K562 (cell line): ENCODE results near the gene TAS2R39. TPM values are rescaled to one million over a fixed set of nuclear protein-coding genes. Genes with fewer than 3 reads are reported as not detected.

Experiments used
- ATAC-seq: fragments of 200-7000 bp; cut with Tn5 transposase; 3 replicates; pipeline ENCODE4 v1.9.1; 2020; ENCODE audit warnings: moderate library complexity
- BruUV-seq: library from RNA; stranded (reverse); fragments of 400-500 nt; replicated peaks from 2 replicates; lab custom pipeline; 2021; lab: Mats Ljungman, UMichigan
- CTCF ChIA-PET: fragments of 300-600 bp; formaldehyde crosslinking; extraction: SDS; loops from one replicate; lab custom pipeline; 2021; ENCODE audit warnings: low intra/inter-chr PET ratio; lab: Yijun Ruan, JAX
- POLR2A ChIA-PET: fragments of 300-600, 350-650 bp; sonication (Branson Sonifier 250); formaldehyde crosslinking; extraction: SDS; loops from one replicate; lab custom pipeline; 2021; ENCODE audit warnings: antibody characterized with exemption, inconsistent platforms; lab: Yijun Ruan, JAX
- DNase-seq, 4 experiments: peaks; one replicate each; pipeline versions ENCODE4 v3.0.0 to v3.0.0-alpha.2; 2011 to 2018; ENCODE audit warnings: low spot score in 3 of 4, mixed read lengths in 3 of 4; ENCODE audit errors: extremely low read depth in 1 of 4
- FAIRE-seq: peaks from 2 replicates; lab custom pipeline; 2011; peaks lifted over from hg19 to GRCh38; lab: Jason Lieb, UNC
- H2AFZ ChIP-seq: 2 replicates; pipeline ENCODE4 v1.6.0; 2011; ENCODE audit warnings: low read depth, low read length, control low read depth, inconsistent platforms
- H3K27ac ChIP-seq: fragments of 200-600 bp; 3 replicates; pipeline ENCODE4 v1.8.0; 2011; ENCODE audit warnings: low read depth, mild to moderate bottlenecking, control low read depth, inconsistent platforms, low read length, moderate library complexity, mixed read lengths; ENCODE audit errors: extremely low read depth
- H3K27me3 ChIP-seq, 2 experiments: fragments of 300-600 bp in 1 of 2; 2 replicates in 1 of 2; 3 replicates in 1 of 2; pipeline versions ENCODE4 v1.6.0 to v1.8.0; 2011; ENCODE audit warnings: inconsistent platforms in 2 of 2, low read length in 2 of 2, mild to moderate bottlenecking in 1 of 2, mixed read lengths in 1 of 2, moderate library complexity in 1 of 2; ENCODE audit not compliant: control insufficient read depth in 2 of 2, insufficient read depth in 2 of 2
- H3K36me3 ChIP-seq: fragments of 300-600 bp; 3 replicates; pipeline ENCODE4 v1.8.0; 2011; ENCODE audit warnings: mild to moderate bottlenecking, low read length, inconsistent platforms; ENCODE audit not compliant: control insufficient read depth, insufficient read depth
- H3K4me1 ChIP-seq, 2 experiments: fragments of 200-600 bp in 1 of 2; replicated peaks in 1 of 2; 2 replicates in 1 of 2; 3 replicates in 1 of 2; pipeline versions ENCODE4 v1.5.1 to v1.8.0; 2011; ENCODE audit warnings: inconsistent platforms in 2 of 2, low read length in 2 of 2, mild to moderate bottlenecking in 1 of 2, mixed read lengths in 1 of 2, moderate library complexity in 1 of 2; ENCODE audit not compliant: control insufficient read depth in 2 of 2, insufficient read depth in 2 of 2
- H3K4me2 ChIP-seq: 2 replicates; pipeline ENCODE4 v1.6.1; 2011; ENCODE audit warnings: low read length, control low read depth, inconsistent platforms, mixed read lengths; ENCODE audit not compliant: insufficient read depth
- H3K4me3 ChIP-seq: fragments of 200-600 bp; sonication (generic), shearing (Covaris generic); 2 replicates; pipeline ENCODE4 v1.5.1; 2016; ENCODE audit warnings: control low read depth, inconsistent platforms
- H3K79me2 ChIP-seq: fragments of 200-600 bp; 3 replicates; pipeline ENCODE4 v1.8.0; 2011; ENCODE audit warnings: low read length, inconsistent platforms; ENCODE audit not compliant: control insufficient read depth, insufficient read depth
- H3K9ac ChIP-seq, 2 experiments: 2 replicates each; pipeline versions ENCODE4 v1.6.0 to v1.6.1; 2011; ENCODE audit warnings: low read depth in 2 of 2, low read length in 2 of 2, control low read depth in 1 of 2, inconsistent platforms in 1 of 2, mild to moderate bottlenecking in 1 of 2, mixed read lengths in 1 of 2; ENCODE audit not compliant: insufficient read depth in 1 of 2
- H3K9me1 ChIP-seq: one replicate; pipeline ENCODE4 v1.6.0; 2011; ENCODE audit warnings: inconsistent platforms, mild to moderate bottlenecking, low read length, moderate library complexity; ENCODE audit not compliant: control insufficient read depth, insufficient read depth
- H3K9me3 ChIP-seq: replicated peaks from 2 replicates; pipeline ENCODE4 v1.5.1; 2011; ENCODE audit warnings: low read depth, low read length, inconsistent platforms; ENCODE audit not compliant: control insufficient read depth, insufficient read depth
- H4K20me1 ChIP-seq: replicated peaks from 2 replicates; pipeline ENCODE4 v1.6.1; 2011; ENCODE audit warnings: low read length, inconsistent platforms, mixed read lengths; ENCODE audit not compliant: control insufficient read depth, insufficient read depth
- CCAR2 ChIP-seq: fragments of 200-400 bp; formaldehyde crosslinking; IDR thresholded peaks from 2 replicates; pipeline ENCODE4 v1.6.1; 2017; ENCODE audit warnings: mild to moderate bottlenecking, low read depth, low read length
- CGGBP1 ChIP-seq: fragments of 250-450 bp; sonication (Bioruptor Pico); IDR thresholded peaks from 2 replicates; pipeline ENCODE4 v1.9.0; 2021; ENCODE audit warnings: mild to moderate bottlenecking
- DEAF1 ChIP-seq: fragments of 450-650 bp; formaldehyde crosslinking; IDR thresholded peaks from 2 replicates; pipeline ENCODE4 v1.4.0; 2020; ENCODE audit warnings: mild to moderate bottlenecking, moderate library complexity
- EHMT2 ChIP-seq: fragments of 450-650 bp; IDR thresholded peaks from 2 replicates; pipeline ENCODE4 v1.6.1; 2018; ENCODE audit warnings: antibody characterized with exemption
- HBP1 ChIP-seq: fragments of 450-650 bp; formaldehyde crosslinking; IDR thresholded peaks from 2 replicates; pipeline ENCODE4 v1.4.0; 2022; ENCODE audit warnings: missing genetic modification characterization
- HINFP ChIP-seq: fragments of 450-650 bp; conservative IDR thresholded peaks from 2 replicates; pipeline ENCODE4 v1.6.1; 2016; ENCODE audit warnings: missing genetic modification characterization, low read depth, mild to moderate bottlenecking, control low read depth, missing compliant biosample characterization
- IRF9 ChIP-seq: fragments of 450-650 bp; IDR thresholded peaks from 2 replicates; pipeline ENCODE4 v1.6.1; 2016; ENCODE audit warnings: missing biosample characterization, missing genetic modification characterization
- PHB2 ChIP-seq: fragments of 450-650 bp; IDR thresholded peaks from 2 replicates; pipeline ENCODE4 v1.6.1; 2017; ENCODE audit warnings: low read depth
- SAFB ChIP-seq: fragments of 200-400 bp; formaldehyde crosslinking; IDR thresholded peaks from 2 replicates; pipeline ENCODE4 v1.6.1; 2017; ENCODE audit warnings: low read depth, low read length, borderline replicate concordance
- TCF7 ChIP-seq: sonication (generic); IDR thresholded peaks from 2 replicates; pipeline ENCODE4 v1.6.1; 2016; ENCODE audit warnings: antibody characterized with exemption, borderline replicate concordance
- TEAD1 ChIP-seq, 2 experiments: fragments of 450-650 bp in 1 of 2; sonication (generic) in 1 of 2; formaldehyde crosslinking; IDR thresholded peaks; 2 replicates each; pipeline versions ENCODE4 v1.4.0 to v1.8.0; 2020 to 2022; ENCODE audit warnings: mild to moderate bottlenecking in 2 of 2, missing genetic modification reagents in 1 of 2
- ZNF146 ChIP-seq: IDR thresholded peaks from one replicate; pipeline ENCODE4 v1.6.1; 2018; ENCODE audit warnings: missing compliant biosample characterization; ENCODE audit not compliant: unreplicated experiment
- WGBS: fragments of 100-300 bp; shearing (Covaris generic); methylation state at CpG from one replicate; pipeline ENCODE4 v1.1.6; 2016; ENCODE audit warnings: low coverage, mixed read lengths; ENCODE audit not compliant: insufficient coverage; ENCODE audit errors: missing lambda C conversion rate; 5-methylcytosine and 5-hydroxymethylcytosine counted together
- in situ Hi-C: fragments of 300-500 bp; cut with MboI; formaldehyde crosslinking; loops from 4 replicates; pipeline ENCODE4 v1.15.0; 2018; ENCODE audit warnings: inconsistent platforms, mixed read lengths
- intact Hi-C: fragments of 100-400 bp; cut with micrococcal nuclease; formaldehyde crosslinking; loops from 2 replicates; pipeline ENCODE4 v1.14.2; 2022
- polyA plus RNA-seq, 8 experiments: library from polyadenylated mRNA; depleted of rRNA in 4 of 8; stranded (reverse) in 5 of 8; unstranded in 3 of 8; fragments of >200 nt; fragmentation: Nextera tagmentation in 2 of 8; fragmentation: Illumina TruSeq in 1 of 8; extraction: Ambion mirVana in 2 of 8; extraction: Trizol in 1 of 8; gene quantifications; 2 replicates each; pipeline versions ENCODE4 v1.2.1 to v1.2.3, GENCODE V29; 2011 to 2014; ENCODE audit warnings: inconsistent platforms in 1 of 8, missing spikeins in 1 of 8
- total RNA-seq, 7 experiments: library from RNA; depleted of rRNA in 6 of 7; stranded (reverse); fragments of >200 nt in 6 of 7; fragmentation: Illumina TruSeq in 2 of 7; extraction: Trizol in 2 of 7; gene quantifications; 2 replicates each; pipeline versions ENCODE4 v1.2.1 to v1.2.3, GENCODE V29; 2011 to 2021; ENCODE audit warnings: low replicate concordance in 1 of 7

The TAS2R39 gene
- total and polyA plus RNA-seq, 9 of the 15 experiments (the other 6 are each of a cell fraction or from before 2014, with no cell fraction given) = not detected

GRCh38 chr7:143199040-143199439 lies 15.8 kb downstream of the TAS2R39 start:
- H2AFZ ChIP-seq = no peak overlapping the region
- no peaks in the 10 kb centered on the region for H3K9me1 ChIP-seq
- ChIA-PET CTCF (no interaction called here), POLR2A (interaction anchor here (0.6 kb wide), 1 partner anchor 24 kb away, joined by 3 read pairs; no protein-coding TSS in a partner anchor)
- H3K27ac ChIP-seq = no peak overlapping the region
- H3K4me1 ChIP-seq = no peaks in the 10 kb centered on the region
- 0 out of 5 replicates have a peak, but pooled peaks cover 0 to 3% of the 10 kb centered on the region in 2 experiments for H3K27me3 ChIP-seq
- in situ Hi-C loops = no loop called here
- no peak overlapping the region for H3K4me2 ChIP-seq
- intact Hi-C loops = no loop called here
- 0% methylated on average over 4 of the region's 4 CpGs for WGBS
- no peak overlapping the region for H3K4me3 ChIP-seq
- TF ChIP-seq TEAD1 (CRISPR knock-in tag; IDR thresholded peaks at IDR 0.05) (no peak), DEAF1 (CRISPR knock-in tag) (no peak), CCAR2 (no peak), IRF9 (no peak), CGGBP1 (CRISPR knock-in tag) (no peak), TCF7 (no peak), ZNF146 (CRISPR knock-in tag) (no peak), SAFB (no peak), EHMT2 (no peak), HINFP (tag) (no peak), HBP1 (CRISPR knock-in tag) (no peak), PHB2 (no peak)
- DNase-seq = no peak
- H4K20me1 ChIP-seq = no peaks in the 10 kb centered on the region
- no TSS peak for BruUV-seq
- no peaks in the 10 kb centered on the region for H3K36me3 ChIP-seq
- no peak for FAIRE-seq
- no peaks in the 10 kb centered on the region for H3K79me2 ChIP-seq
- no peak overlapping the region for H3K9ac ChIP-seq
- no peaks in the 10 kb centered on the region for H3K9me3 ChIP-seq
- ATAC-seq = no peak
